Lung (tissue), 12 donors: ENCODE measurements around the gene PKP3. TPM values are rescaled to one million over a fixed set of nuclear protein-coding genes. Genes with fewer than 3 reads are reported as not detected.

Experiments used
- ATAC-seq: fragments of 200-7000 bp; cut with Tn5 transposase; one replicate; pipeline ENCODE4 v1.9.1; 2020; ENCODE audit warnings: moderate number of reproducible peaks; ENCODE audit not compliant: insufficient read depth, low FRiP score
- DNase-seq, 3 donors: peaks; one replicate each; pipeline ENCODE4 v3.0.0-alpha.2; 2013 to 2017
- H3K27ac ChIP-seq, 2 donors: one replicate each; pipeline ENCODE4 v1.5.1; 2013; ENCODE audit warnings: mild to moderate bottlenecking in 2 of 2, moderate library complexity in 2 of 2, control low read depth in 1 of 2, inconsistent platforms in 1 of 2, low read depth in 1 of 2, low read length in 1 of 2
- H3K27me3 ChIP-seq, 3 donors: one replicate each; pipeline ENCODE4 v1.5.1; 2013; ENCODE audit warnings: low read length in 2 of 3; ENCODE audit not compliant: control insufficient read depth in 3 of 3, insufficient read depth in 3 of 3
- H3K36me3 ChIP-seq, 4 donors: one replicate each; pipeline ENCODE4 v1.5.1; 2013; ENCODE audit warnings: low read length in 4 of 4, mild to moderate bottlenecking in 1 of 4, moderate library complexity in 1 of 4; ENCODE audit not compliant: control insufficient read depth in 4 of 4, insufficient read depth in 4 of 4
- H3K4me1 ChIP-seq, 5 donors: one replicate each; pipeline ENCODE4 v1.5.1; 2013; ENCODE audit warnings: low read length in 5 of 5, mild to moderate bottlenecking in 2 of 5, moderate library complexity in 1 of 5; ENCODE audit not compliant: control insufficient read depth in 5 of 5, insufficient read depth in 5 of 5
- H3K4me3 ChIP-seq: one replicate; pipeline ENCODE4 v1.5.1; 2013; ENCODE audit warnings: mild to moderate bottlenecking, control low read depth, moderate library complexity
- H3K9ac ChIP-seq, 2 donors: one replicate each; pipeline ENCODE4 v1.5.1; 2013; ENCODE audit warnings: low read length in 2 of 2, control low read depth in 1 of 2; ENCODE audit not compliant: insufficient read depth in 1 of 2
- H3K9me3 ChIP-seq, 4 donors: one replicate each; pipeline ENCODE4 v1.5.1; 2013; ENCODE audit warnings: low read length in 3 of 4, mild to moderate bottlenecking in 1 of 4, moderate library complexity in 1 of 4; ENCODE audit not compliant: control insufficient read depth in 4 of 4, insufficient read depth in 3 of 4
- CTCF ChIP-seq: IDR thresholded peaks from 2 replicates; pipeline ENCODE4 v1.5.1; 2012; ENCODE audit warnings: mild to moderate bottlenecking; ENCODE audit errors: control extremely low read depth, extremely low read depth
- WGBS, 2 donors: extraction: QIAGEN DNeasy Blood & Tissue Kit; methylation state at CpG; one replicate each; pipeline ENCODE4 v1.1.7; 2013; 5-methylcytosine and 5-hydroxymethylcytosine counted together
- polyA plus RNA-seq, 2 donors: library from polyadenylated mRNA; stranded (reverse); fragments of 200-250 nt; gene quantifications; one replicate each; pipeline ENCODE4 v1.2.1, GENCODE V29; 2013
- total RNA-seq, 2 donors: library from RNA; depleted of rRNA in 1 of 2; stranded (reverse); fragments of >200 nt in 1 of 2; gene quantifications; one replicate each; pipeline ENCODE4 v1.2.1, GENCODE V29; 2014 to 2021
- donor health status: control.
- donor health status: control.
- donor health status: Bipolar disorder and iron deficiency.
- donor health status: healthy.
- donor health status: DM: yes; HTN: yes; CAD: no.

Gene PKP3
- total and polyA plus RNA-seq, 4 donors: 15.7 to 63.1 (median 40.3) TPM

- H3K4me1 ChIP-seq: peaks cover 0 to 22% (median 10%) of the 10 kb centered on the region in 5 donors
- H3K9me3 ChIP-seq: no peaks in the 10 kb centered on the region
- no peak for TF ChIP-seq CTCF
- H3K9ac ChIP-seq: no peak overlapping the region
- peak overlapping the region; percentile 74 for H3K4me3 ChIP-seq
- H3K36me3 ChIP-seq: no peaks in the 10 kb centered on the region
- DNase-seq (no peak), ATAC-seq (no peak)
- peaks cover 0 to 4% (median 4%) of the 10 kb centered on the region in 3 donors for H3K27me3 ChIP-seq
- peak overlapping the region; percentile 69 to 89 for H3K27ac ChIP-seq
- 43 to 48% methylated on average over 5 of the region's 5 CpGs for WGBS, 2 donors
Observed at GRCh38 chr11:415640-416041, 21.6 kb downstream of the PKP3 start.

- peak overlapping the region; percentile 74 for H3K4me3 ChIP-seq
- H3K9me3 ChIP-seq: no peaks in the 10 kb centered on the region
Observed at GRCh38 chr11:416051-416756, 22.2 kb downstream of the PKP3 start.

GRCh38 chr11:416757-417621 is 23.0 kb downstream of the PKP3 start:
- H3K9me3 ChIP-seq: no peaks in the 10 kb centered on the region
- peak overlapping the region; percentile 69 to 89 for H3K27ac ChIP-seq
- DNase-seq: peak in 2 of 3 donors; percentile 39 to 55
- ATAC-seq: peak; percentile 79
- H3K4me1 ChIP-seq: peaks cover 0 to 22% (median 10%) of the 10 kb centered on the region in 5 donors
- 1 to 2% methylated on average over 68 to 97 of the region's 97 CpGs for WGBS, 2 donors
- no peak overlapping the region for H3K9ac ChIP-seq
- no peak for TF ChIP-seq CTCF
- no peaks in the 10 kb centered on the region for H3K36me3 ChIP-seq
- H3K27me3 ChIP-seq: peaks cover 0 to 4% (median 4%) of the 10 kb centered on the region in 3 donors
- H3K4me3 ChIP-seq: peak overlapping the region; percentile 74

More at GRCh38 chr11:416051-416756, 22.2 kb downstream of the PKP3 start:
- Histone ChIP-seq H3K4me1 (peaks cover 0 to 22% (median 10%) of the 10 kb centered on the region in 5 donors), H3K9ac (no peak overlapping the region), H3K27me3 (peaks cover 0 to 4% (median 4%) of the 10 kb centered on the region in 3 donors), H3K36me3 (no peaks in the 10 kb centered on the region), H3K27ac (peak overlapping the region; percentile 69 to 89)
- 4 to 8% methylated on average over 43 to 45 of the region's 45 CpGs for WGBS, 2 donors
- no peak for DNase-seq
- peak; percentile 14 for ATAC-seq
- TF ChIP-seq CTCF: no peak
